Colonic mucosa (tissue), 4 donors: ENCODE data around the gene ERVK3-1. TPM values are rescaled to one million over a fixed set of nuclear protein-coding genes. Genes with fewer than 3 reads are reported as not detected.
"Not testable (repeated sequence)": the region's sequence is repeated elsewhere in the genome, so short reads cannot be mapped to it uniquely, and the experiment has no call there.

Source experiments
- DNase-seq: peaks from one replicate; pipeline ENCODE4 v3.0.0-alpha.2; 2020
- H3K27ac ChIP-seq: fragments of 200-600 bp; one replicate; pipeline ENCODE4 v1.8.0; 2021
- H3K27me3 ChIP-seq: fragments of 200-600 bp; one replicate; pipeline ENCODE4 v1.8.0; 2021
- H3K36me3 ChIP-seq: fragments of 200-600 bp; one replicate; pipeline ENCODE4 v1.8.0; 2021
- H3K4me1 ChIP-seq: fragments of 200-600 bp; one replicate; pipeline ENCODE4 v1.8.0; 2021; ENCODE audit warnings: mild to moderate bottlenecking
- H3K4me3 ChIP-seq: fragments of 200-600 bp; one replicate; pipeline ENCODE4 v1.8.0; 2021
- H3K9ac ChIP-seq, 2 donors: one replicate each; pipeline ENCODE4 v1.7.0; 2013; ENCODE audit warnings: control low read depth in 2 of 2, low read depth in 2 of 2, low read length in 2 of 2
- H3K9me3 ChIP-seq: fragments of 200-600 bp; one replicate; pipeline ENCODE4 v1.8.0; 2021
- intact Hi-C: fragments of 100-400 bp; cut with DNase I; formaldehyde crosslinking; loops from one replicate; pipeline ENCODE4 v1.14.1; 2022
- total RNA-seq, 2 donors: library from RNA; stranded (reverse); fragmentation: NEBNext Ultra II Directional in 1 of 2; extraction: Animal tissue kit (Norgen Biotek cat#: 25700) in 1 of 2; gene quantifications; one replicate each; pipeline ENCODE4 v1.2.1, GENCODE V29; 2021
- TF ChIP-seq, protein P1 (sequence below): fragments of 200-600 bp; IDR thresholded peaks from one replicate; pipeline ENCODE4 v1.8.0; 2022; ENCODE audit warnings: antibody characterized with exemption, mild to moderate bottlenecking
- donor health status: healthy.
- donor health status: DM: no; HTN: no; CAD: no.
- donor health status: DM: no; HTN: no; CAD: no.

Gene ERVK3-1
- total RNA-seq, 2 donors from 2014 or later, result 21.6 to 25.0 TPM

DNA sequence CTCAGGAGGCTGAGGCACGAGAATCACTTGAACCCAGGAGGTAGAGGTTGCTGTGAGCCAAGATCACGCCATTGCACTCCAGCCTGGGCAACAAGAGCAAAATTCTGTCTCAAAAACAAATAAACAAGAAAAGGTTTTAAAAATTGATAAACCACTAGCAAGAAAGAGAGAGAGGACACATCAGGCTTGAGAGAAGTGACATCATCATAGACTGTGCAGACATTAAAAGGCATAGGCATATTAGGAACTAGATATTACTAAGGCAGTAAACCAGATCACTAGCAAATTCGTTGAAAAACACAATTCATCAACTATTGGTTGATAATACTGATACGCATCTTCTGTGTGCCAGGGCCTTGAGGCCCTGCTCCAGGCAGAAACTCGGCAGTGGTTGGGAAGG lies 40.4 kb downstream of the ERVK3-1 start:
- DNase-seq, result no peak
- intact Hi-C loops, result no loop called here
- Histone ChIP-seq H3K27ac (no peak overlapping the region), H3K9ac (no peak overlapping the region), H3K36me3 (no peaks in the 10 kb centered on the region), H3K9me3 (no peaks in the 10 kb centered on the region), H3K4me1 (no peaks in the 10 kb centered on the region), H3K4me3 (no peak overlapping the region), H3K27me3 (peaks cover 14% of the 10 kb centered on the region)
- TF ChIP-seq, protein P1, sequence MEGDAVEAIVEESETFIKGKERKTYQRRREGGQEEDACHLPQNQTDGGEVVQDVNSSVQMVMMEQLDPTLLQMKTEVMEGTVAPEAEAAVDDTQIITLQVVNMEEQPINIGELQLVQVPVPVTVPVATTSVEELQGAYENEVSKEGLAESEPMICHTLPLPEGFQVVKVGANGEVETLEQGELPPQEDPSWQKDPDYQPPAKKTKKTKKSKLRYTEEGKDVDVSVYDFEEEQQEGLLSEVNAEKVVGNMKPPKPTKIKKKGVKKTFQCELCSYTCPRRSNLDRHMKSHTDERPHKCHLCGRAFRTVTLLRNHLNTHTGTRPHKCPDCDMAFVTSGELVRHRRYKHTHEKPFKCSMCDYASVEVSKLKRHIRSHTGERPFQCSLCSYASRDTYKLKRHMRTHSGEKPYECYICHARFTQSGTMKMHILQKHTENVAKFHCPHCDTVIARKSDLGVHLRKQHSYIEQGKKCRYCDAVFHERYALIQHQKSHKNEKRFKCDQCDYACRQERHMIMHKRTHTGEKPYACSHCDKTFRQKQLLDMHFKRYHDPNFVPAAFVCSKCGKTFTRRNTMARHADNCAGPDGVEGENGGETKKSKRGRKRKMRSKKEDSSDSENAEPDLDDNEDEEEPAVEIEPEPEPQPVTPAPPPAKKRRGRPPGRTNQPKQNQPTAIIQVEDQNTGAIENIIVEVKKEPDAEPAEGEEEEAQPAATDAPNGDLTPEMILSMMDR, result no peak

DNA sequence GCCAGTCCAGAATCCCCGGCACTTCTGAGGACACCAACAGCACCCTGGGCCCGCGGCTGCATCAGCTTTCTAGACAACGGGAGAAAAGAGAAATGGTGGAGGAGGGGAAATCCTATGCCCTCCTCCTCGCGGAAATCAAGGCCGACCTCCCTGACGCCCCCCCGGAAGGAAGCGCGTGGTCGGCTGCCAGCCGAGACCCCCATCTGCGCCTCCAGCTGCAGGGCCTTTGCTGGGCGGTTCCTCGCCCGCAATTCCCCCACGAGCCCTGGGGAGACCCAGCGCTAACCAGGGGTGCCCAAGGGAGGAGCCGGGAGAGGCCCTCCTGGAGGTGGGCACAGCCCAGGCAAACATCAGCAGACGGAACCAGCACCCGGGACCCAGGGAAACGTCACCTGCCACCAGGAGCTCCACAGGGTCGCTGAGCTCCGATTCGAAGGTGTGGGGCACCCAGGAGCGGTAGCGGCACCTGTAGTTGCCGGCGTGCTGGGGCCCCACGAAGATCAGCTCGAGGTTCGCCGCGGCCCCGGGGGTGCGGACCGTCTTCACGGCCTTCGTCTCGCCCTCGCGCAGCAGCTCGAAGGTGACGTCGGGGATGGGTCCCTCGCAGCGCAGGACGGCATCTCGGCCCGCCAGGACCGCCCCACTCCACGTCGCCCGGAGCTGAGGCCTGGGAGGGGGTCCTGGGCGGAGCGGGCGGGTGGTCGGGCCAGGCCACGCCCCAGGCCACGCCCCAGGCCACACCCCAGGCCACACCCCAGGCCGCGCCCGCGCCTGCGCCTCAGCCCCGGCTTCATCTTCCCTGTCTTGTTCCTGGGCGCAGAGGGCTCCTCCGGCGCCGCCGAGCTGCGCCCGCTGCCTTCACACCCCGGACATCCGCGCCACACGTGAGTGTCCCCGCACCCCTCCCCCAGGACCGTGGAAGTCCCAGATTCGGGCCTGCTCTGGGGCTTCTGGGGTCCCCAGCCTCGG lies 42.1 kb downstream of the ERVK3-1 start:
- no peaks in the 10 kb centered on the region for H3K36me3 ChIP-seq
- H3K27me3 ChIP-seq, result peaks cover 14% of the 10 kb centered on the region
- TF ChIP-seq, protein P1, result no peak
- H3K9ac ChIP-seq, result peak overlapping the region; percentile 40 to 66
- peak overlapping the region; percentile 36 for H3K27ac ChIP-seq
- H3K4me1 ChIP-seq, result no peaks in the 10 kb centered on the region
- peak overlapping the region; percentile 48 for H3K4me3 ChIP-seq
- peak; percentile 37 for DNase-seq
- H3K9me3 ChIP-seq, result no peaks in the 10 kb centered on the region
- intact Hi-C loops, result no loop called here

- H3K36me3 ChIP-seq, H3K4me1 ChIP-seq, H3K9me3 ChIP-seq, DNase-seq, intact Hi-C loops: not testable (repeated sequence)
- Histone ChIP-seq H3K27ac (peak overlapping the region; percentile 36), H3K27me3 (peaks cover 14% of the 10 kb centered on the region), H3K4me3 (peak overlapping the region; percentile 48), H3K9ac (peak overlapping the region; percentile 40 to 51)
These were observed 42.9 kb downstream of the ERVK3-1 start for GRCh38 chr19:58348080-58348479.

DNA sequence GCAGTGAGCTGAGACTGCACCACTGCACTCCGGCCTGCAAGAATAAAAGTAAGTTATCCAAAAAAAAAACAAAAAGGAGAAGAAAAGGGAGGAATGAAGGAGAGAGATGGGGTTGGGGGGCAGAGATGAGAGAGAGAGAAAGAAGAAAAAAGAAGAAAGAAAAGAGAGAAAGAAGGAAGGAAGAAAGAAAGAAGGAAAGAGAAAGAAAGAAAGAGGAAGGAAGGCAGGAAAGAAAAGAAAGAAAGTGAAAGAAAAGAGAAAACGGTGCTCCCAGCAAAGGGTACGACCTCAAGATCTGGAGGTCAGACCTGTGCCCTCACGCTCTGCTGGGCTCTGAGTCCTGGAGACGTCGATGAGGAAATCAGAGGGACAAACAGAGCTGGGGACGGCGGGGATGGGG lies 44.4 kb downstream of the ERVK3-1 start:
- intact Hi-C loops, result no loop called here
- TF ChIP-seq, protein P1, result no peak
- Histone ChIP-seq H3K27me3 (peaks cover 14% of the 10 kb centered on the region), H3K9me3 (no peaks in the 10 kb centered on the region), H3K4me1 (no peaks in the 10 kb centered on the region), H3K36me3 (no peaks in the 10 kb centered on the region), H3K9ac (no peak overlapping the region), H3K4me3 (no peak overlapping the region), H3K27ac (no peak overlapping the region)
- DNase-seq, result no peak

DNA sequence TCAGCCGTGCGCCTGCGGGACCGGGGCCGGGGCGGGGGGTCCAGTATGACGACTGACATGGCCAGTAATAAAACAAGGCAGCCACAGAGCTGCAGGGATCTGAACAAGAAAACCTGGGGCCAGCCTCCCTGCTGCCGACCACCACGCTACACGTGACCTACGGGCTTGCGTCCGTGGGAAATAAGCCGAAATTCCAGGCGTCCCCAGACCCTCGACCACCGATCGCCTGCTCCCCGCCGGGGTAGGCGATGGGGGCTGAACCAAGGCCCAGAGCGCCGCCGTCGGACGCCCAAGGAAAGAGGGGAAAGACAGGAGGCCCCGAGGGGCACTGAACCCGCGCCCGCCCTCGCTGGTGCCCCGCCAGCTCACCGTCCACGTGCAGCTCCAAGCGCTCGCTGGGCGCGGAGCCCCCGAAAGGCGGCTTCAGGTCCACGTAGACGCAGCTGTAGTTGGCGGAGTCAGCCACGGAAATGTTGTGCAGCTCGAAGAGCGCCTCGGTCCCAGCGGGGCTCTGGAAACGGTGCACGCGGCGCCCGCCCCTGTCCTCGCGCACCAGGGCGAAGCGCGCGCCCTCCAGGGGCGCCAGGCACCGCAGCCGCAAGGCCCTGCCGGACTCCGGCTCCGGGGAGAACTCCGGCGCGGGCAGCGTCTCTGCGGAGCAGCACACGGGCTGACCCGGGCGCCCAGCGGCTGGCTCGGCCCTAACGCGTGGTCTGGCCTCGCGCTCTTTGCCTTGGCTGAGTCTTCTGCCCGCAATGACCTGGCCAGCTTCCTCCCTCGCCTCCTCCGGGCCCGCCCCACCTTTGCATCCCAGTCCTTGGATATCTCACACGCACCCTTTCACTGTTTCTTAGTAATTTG lies 45.1 kb downstream of the ERVK3-1 start:
- DNase-seq, result no peak
- Histone ChIP-seq H3K36me3 (no peaks in the 10 kb centered on the region), H3K9ac (no peak overlapping the region), H3K4me3 (no peak overlapping the region), H3K27me3 (peaks cover 14% of the 10 kb centered on the region), H3K9me3 (no peaks in the 10 kb centered on the region), H3K27ac (no peak overlapping the region), H3K4me1 (no peaks in the 10 kb centered on the region)
- intact Hi-C loops, result no loop called here
- TF ChIP-seq, protein P1, result no peak
